GM21717 (cell line): ENCODE data around the gene UFSP2.

Source experiments
- ATAC-seq: cut with Tn5 transposase; IDR thresholded peaks from one replicate; pipeline ENCODE4 v1.9.1; 2021; ENCODE audit warnings: mild to moderate bottlenecking, moderate library complexity; ENCODE audit not compliant: unreplicated experiment

UFSP2 gene

DNA sequence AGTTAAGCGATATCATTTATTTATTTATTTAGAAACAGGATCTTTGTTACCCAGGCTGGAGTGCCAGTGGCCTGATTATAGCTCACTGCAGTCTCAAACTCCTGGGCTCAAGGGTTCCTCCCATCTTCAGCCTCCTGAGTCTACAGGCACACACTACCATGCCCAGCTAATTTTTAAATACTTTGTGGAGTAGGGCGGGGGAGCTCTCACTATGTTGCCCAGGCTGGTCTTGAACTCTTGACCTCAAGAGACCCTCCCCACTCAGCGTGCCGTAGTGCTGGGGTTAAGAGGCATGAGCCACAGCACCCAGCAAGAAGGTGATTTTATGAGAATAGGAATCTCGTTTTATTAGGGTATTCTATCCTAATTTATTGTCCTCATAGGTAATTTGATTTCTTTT lies 3.9 kb upstream of the UFSP2 start:
- no peak for ATAC-seq

DNA sequence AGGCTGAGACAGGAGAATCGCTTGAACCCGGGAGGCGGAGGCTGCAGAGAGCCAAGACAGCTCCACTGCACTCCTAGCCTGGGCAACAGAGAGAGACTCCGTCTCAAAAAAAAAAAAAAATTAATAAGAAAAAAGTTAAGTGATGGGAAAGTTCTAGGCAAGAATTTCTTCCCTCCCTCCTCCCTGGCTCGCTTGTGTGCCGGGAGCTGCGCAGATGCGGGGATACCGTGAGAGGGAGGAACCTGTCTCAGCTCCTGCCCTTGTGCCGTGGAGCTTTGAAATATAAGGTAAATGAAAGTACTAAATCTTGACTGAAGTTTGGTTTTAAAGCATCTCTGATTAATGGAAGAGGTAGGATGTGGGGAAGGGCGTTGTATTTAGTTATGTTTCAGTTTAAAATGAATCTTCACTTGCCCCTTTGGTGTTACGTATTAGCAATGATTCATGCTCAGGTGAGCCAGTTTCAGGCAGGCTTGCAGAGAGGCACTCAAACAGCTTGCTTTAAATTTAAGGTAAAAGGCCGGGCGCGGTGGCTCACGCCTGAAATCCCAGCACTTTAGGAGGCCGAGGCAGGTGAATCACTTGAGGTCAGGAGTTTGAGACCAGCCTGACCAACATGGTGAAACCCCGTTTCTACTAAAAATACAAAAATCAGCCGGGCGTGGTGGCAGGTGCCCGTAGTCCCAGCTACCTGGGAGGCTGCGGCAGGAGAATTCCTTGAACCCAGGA lies 1.4 kb upstream of the UFSP2 start:
- ATAC-seq: no peak

DNA sequence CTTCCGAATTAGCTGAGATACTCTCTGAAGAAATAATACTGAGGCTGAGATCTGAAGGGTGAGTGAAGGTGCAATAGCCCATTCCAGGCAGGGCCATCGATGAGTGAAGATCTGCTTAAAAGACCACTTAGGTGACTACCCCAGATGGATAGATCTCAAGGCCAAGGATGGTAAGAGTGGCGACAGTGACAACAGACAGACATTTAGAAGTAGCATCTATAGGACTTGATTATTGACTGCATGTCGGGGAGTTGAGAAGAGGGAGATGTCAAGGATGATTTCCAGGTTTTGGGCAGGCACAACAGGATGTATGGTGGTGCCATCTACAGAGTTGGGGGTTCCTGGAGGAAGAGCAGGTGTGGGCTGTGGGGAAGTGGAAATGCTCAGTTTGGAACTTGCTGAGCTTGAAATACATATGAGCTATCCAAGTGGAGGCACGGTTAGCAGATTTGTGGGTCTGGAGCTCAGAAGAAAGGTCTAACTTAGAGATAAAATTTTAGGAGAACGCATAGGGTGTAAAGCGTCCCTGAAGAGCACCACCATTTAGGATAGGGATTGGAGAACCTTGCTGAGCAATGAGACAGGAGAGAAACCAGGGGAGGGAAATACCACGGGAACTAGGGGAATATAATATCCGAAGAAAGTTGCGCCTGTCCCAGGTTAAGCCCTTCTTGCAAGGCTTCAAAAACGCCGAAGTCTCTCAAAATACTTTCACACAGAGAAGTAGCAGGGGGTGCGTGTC lies 688 bp downstream of the UFSP2 start:
- ATAC-seq: peak; percentile 17

DNA sequence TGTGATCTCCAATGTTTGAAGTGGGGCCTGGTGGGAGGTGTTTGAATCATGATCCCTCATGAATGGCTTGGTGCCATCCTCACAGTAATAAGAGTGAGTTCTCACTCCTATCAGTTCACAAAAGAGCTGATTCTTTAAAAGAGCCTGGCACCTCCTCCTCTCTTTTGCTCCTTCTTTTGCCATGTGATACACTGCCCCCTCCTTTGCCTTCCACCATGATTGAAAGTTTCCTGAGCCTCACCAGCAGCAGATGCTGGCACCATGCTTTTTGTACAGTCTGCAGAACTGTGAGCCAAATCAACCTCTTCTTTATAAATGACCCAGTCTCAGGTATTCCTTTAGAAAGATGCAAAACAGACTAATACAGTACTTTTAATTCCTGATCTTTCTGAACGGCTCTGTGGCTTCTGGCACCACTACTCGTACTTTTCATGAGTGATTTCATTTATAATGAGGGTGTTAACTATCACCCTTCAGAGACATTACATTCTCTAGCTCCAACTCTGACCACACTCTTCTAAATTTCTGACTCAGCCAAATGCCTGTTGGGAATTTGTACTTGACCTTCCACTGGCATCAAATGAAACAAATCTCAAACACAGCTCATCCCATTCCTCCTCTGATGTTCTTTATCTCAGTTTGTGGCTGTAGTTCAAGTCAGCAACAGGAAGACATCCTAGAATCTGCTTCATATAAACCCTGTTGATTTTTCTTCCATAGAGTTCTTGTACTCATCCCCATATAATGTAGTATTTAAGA lies 4.2 kb downstream of the UFSP2 start:
- ATAC-seq: no peak

DNA sequence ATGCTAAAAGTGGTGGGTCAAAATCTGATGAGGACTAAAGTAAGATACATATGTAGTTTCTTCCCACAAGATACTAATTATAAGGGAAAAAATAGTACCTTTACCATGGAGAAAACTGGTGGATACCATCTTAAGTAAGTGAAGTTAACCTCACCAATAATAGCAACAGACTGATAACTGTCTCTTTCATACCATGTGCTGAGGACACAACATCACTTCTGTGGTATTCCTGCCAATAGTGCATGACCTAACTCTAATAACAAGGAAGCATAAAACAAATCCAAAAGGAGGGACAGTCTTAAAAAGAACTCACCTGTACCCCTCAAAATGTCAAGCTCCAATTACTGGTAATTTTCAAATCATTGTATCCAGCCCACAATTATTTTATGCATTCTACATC lies 8.8 kb downstream of the UFSP2 start:
- ATAC-seq: no peak

DNA sequence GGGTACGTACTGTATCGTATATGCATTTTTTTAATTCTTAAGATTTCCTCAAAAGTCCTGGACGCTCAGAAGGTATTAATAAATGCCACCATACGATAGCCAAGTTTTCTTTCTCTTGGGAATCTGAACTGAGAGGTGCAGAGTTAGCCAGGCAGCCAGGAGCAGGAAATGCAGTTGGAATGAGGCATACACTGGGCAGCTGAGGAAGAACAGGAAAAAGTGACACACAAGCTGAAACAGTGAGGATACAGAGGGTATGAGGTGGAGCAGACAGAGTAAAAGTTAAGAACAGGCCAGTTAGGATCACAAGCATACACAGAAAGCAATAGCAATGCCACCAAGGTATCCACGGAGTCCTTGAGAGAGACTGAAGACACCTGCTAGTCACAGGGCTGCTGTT lies 13.4 kb downstream of the UFSP2 start:
- ATAC-seq: no peak

DNA sequence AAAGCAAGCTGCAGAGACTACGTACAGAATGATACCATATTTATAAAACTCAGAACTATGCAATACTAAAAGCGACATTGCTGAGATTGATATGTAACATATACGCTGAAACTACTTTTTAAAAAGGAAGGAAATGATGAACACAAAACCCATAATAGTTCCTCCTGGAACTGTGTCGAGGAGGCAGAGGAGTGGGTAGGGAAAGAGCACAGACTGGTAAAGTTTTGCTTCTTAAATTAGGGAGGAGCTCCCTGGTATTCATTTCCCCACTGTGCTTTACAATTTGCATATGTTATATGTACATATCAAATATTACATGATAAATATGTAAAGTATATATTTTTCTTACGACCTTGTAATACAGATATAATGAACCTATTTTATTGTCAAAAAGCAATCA lies 13.9 kb downstream of the UFSP2 start:
- no peak for ATAC-seq

DNA sequence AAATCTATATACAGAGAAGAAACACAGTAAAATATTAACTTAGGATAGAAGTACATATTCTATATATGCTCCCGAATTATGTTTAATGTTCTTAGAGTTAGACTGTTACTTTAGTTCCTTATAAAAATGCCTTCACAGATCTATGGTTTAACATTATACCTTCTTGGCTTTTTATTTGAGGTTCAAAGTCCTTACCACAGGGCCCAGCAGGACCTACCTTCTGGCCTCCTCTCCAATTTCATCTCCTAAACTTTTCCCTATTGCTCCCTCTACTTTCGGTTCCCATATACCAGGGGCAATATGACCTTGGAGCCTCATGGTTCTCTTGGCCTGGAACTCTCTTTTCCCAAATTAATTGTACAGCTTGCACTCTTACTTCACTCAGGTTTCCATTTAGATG lies 17.3 kb downstream of the UFSP2 start:
- no peak for ATAC-seq

DNA sequence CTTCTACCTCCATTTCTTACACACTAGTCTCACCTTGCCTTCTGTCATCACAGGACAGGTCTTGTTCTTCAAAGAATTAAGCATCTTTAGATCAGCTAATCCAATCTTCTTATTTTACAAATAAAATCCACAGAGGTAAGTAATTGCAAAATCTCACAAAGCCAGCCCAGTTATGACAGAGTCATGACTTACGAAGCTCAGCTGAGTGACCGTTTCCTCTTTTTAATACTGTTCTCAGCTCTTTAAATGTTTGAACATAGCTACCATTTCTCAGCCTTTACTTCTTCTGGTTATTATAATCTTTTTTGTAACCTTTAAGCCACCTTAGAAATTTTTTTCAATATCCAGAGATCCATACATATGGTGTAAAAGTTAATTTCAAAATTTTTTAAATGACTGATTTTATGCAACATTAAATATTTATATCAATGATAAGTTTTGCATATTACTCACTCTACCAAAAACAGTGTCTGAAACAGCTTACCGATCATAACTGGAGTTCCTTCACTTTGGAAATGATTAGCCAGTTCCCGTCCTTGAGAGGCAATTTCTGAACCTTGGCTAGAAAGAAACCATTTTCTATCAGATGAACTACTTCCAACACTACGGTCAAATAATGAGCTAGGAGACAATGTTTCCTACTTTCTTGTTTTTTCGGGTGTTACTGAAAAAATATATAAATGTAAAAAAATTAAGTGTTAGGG lies 20.3 kb downstream of the UFSP2 start:
- peak; percentile 62 for ATAC-seq

DNA sequence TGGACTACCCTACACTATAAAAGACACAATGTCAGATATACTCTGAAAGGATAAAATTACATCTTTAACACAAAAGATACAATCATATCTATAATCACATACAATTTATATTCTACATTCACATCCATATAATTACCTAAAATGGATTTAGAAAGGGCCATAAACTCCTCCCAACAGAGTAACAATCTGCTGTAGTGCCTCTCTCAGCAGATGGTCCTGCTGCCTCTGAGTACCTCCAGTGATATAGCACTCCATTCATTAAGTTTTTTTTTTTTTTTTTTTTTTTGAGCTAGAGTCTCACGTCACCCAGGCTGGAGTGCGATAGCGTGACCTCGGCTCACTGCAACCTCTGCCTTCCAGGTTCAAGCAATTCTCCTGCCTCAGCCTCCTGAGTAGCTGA lies 21.7 kb downstream of the UFSP2 start:
- no peak for ATAC-seq

DNA sequence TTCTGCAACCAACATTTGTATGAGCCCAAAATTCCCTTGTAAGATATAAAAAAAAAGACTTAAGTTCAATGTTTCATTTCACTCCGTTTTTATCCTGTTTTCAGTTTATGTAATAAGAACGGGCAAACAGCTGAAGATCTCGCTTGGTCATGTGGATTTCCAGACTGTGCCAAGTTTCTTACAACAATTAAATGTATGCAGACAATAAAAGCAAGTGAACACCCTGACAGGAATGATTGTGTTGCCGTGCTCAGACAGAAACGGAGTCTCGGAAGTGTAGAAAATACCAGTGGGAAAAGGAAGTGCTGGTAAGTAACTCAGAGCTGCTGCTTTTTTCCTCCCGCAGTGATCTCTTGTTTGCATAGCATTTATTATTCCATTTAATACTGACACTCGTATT lies 26.3 kb downstream of the UFSP2 start:
- no peak for ATAC-seq

DNA sequence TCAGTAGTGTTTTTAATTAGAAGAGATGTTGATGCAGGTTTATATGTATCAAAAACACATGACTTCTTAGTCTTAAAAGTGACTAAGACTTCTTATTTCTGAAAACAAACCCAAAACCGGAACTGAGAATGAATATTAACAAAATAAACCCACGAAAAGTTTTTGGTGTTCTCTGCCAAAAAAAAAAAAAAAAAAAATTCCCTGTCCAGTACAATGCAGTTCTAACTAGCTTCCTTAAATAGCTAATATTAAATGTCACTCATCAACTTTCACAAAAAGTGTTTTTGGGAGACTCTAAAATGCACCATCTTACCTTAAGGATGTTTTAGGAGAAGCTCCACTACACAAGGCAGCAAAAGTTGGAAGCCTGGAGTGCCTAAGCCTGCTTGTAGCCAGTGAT lies 27.1 kb downstream of the UFSP2 start:
- no peak for ATAC-seq

DNA sequence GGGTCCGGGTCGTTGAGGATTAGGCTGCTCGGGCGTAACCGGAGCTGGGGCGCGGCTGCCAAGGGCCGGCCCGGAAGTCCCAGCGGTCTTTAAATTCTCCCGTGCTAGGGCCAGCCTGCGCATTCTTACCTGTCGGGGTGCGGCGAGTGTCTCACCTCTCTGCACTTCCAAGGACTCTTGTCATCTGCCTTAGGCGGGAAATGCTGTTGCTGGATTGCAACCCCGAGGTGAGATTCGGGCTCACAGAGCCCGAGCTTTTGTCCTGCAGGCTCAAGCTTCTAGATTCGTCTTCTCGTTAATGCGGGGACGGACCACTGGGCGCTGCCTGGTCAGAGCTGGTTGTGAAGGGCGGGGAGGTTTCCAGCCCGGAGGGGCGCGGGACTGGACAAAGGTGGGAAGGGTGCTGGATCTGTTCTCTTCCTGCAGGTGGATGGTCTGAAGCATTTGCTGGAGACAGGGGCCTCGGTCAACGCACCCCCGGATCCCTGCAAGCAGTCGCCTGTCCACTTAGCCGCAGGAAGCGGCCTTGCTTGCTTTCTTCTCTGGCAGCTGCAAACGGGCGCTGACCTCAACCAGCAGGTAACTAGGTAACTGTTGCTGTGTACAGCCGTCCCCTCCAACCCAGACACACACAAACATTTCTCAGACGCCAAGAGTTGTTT lies 28.9 kb downstream of the UFSP2 start, which contains the start of gene ANKRD37:
Gene ANKRD37 (plus strand): TSS at position 118 of the 662 bp plus-strand sequence. CDS start 83 bp downstream, at position 201.
- peak; percentile 3 for ATAC-seq

DNA sequence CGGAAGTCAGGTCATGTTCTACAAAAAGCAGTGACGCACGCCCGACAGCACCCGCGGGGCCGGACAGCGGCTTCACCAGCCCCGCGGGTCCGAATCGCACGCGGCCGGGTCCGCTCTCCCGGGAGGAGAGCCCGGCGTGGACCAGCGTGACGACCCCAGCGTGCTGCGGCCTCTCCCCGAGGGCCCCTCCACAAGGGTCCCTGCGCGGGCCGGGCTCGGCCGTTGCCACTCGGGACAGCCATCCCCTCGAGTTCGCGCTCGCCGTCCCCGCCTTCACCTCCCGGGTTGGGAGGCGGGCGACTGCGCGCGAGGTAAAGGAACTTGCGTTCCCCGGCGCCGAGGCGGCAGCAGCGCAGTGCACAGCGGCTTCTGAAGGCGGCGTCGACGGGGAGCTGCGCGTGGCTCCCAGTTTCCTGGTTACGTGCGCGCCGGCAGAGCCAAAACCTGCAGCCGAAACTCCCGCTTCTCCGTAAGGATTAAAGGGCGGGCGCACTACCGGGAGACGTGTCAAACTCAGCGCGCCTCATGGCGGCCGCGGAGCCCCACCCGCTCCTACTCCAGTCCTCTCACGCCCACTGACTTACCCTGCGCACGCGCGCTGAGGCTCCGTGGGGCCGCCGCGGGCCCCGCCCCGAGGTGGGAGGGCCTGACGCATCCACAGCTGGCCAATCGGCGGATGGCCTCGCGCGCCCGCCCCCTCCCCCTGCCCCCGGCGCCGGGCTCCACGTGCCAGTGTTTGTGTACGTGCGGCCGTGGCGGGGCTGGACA lies 29.6 kb downstream of the UFSP2 start:
- peak; percentile 79 for ATAC-seq

DNA sequence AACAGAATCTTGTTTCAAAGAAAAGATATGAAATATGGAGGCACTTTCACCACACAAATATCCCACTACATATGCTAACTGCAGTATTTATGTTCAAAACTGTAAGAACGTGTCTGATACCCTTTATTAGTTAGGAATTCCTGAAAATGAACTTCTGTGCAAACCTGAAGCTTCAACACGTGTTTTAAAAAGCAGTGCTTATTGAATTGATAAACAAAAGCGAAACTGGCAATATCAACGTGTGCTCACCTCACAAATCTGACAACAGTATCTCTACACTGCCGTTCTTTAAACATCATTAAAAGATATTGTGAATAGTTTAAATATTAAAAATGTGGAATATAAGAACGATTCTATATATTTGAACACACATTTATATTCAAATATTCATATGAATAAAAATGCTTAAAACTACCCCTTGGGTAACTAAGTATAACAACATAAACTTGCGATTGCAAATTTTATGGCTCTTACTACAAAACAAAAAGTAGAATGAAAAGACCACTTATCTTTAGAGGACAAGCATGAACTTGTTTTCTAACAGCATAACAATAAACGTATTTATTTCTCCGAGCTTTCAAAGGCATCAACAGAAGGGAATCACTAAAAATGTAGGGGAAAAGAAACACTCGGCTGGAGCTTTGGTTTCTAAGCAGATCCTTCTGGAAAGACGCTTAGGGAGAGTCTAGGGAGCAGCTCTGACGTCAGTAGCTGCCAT lies 30.4 kb downstream of the UFSP2 start, which contains the start of gene LRP2BP:
Gene LRP2BP (minus strand): TSS at position 687 of the 718 bp plus-strand sequence. CDS start 17,738 bp downstream, outside the sequence.
- ATAC-seq: no peak

DNA sequence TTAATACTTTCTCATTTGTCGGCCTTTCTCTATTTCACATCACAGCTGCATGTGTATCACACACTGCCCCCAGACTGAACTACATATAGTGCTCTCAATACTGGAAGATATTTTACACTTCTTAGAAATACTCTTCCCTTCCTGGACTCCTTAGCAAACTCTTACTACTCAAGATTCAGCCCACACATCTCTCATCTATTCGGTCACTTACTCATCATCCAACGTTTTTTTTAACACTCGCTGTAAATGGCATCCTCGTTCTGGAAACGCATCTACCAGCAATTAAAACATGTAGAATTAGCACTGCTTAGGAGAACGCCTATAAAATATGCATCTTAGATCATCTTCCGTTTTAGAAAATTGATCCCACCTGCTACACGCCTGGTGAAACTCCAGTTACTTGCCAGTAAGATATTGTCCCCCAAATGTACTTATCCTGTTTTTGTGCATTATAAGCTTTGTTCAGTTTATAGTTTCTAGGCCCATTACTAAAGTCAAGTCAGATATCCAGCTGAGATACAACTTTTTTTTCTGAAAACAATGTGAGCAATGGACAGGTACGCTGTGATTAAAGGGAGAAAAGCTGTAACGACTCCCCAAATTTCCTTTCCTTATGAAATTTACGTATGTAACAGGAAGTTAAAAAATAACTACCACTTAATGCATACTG lies 31.1 kb downstream of the UFSP2 start:
- ATAC-seq: no peak

DNA sequence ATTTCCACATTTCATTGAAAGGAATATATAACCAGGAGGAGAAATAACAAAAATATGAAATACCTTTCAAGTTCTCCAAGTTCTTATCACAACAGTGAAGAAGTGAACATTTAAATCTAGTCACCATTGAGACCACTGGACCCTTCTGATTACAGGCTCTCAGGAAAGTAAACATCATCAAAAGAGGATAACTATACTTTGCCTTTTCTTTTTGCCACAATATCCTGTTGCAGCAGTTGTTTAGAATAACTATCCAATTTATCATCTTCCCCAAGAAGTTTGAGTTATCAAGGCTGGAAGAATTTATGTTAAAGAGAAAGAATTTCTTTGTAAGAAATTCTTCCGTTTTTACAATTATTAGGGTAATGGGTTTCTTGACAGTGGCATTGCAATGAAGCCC lies 33.6 kb downstream of the UFSP2 start:
- no peak for ATAC-seq

DNA sequence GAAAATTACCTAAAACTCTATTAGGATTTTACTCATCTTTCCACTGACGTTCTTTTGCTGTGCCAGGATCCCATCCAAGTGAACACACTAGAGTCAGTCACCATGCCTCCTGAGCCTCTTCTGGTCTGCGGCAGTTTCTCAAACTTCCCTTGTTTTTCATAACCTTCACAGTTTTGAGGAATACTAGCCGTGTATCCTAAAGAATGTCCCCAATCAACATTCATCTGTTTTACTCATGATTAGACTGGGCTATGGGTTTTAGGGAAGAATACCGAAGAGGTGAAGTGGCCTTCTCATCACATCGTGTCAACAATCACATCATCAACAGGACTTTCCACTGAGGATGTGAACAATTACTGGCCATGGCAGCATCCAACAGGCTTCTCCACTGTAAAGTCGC lies 34.8 kb downstream of the UFSP2 start:
- no peak for ATAC-seq
